ENCODE measurements around the gene KCTD15. TPM values are rescaled to one million over a fixed set of nuclear protein-coding genes. Genes with fewer than 3 reads are reported as not detected.

The KCTD15 gene
- total RNA-seq, 1 donor from 2014 or later, result 53.2 TPM

- Mint-ChIP-seq H3K36me3 (no peaks in the 10 kb centered on the region), H3K9me3 (no peaks in the 10 kb centered on the region), H3K27ac (no peak overlapping the region), H3K4me3 (no peak overlapping the region), H3K27me3 (peaks cover 15% of the 10 kb centered on the region), H3K4me1 (ENCODE audit: unreplicated experiment) (peaks cover 11% of the 10 kb centered on the region)
- TF ChIP-seq CTCF (conservative IDR thresholded peaks at IDR 0.05), result no peak
- peak; percentile 48 for DNase-seq (ENCODE audit: extremely low spot score, unreplicated experiment)
Observed at GRCh38 chr19:33755099-33756035, 41.3 kb upstream of the KCTD15 start.

DNA sequence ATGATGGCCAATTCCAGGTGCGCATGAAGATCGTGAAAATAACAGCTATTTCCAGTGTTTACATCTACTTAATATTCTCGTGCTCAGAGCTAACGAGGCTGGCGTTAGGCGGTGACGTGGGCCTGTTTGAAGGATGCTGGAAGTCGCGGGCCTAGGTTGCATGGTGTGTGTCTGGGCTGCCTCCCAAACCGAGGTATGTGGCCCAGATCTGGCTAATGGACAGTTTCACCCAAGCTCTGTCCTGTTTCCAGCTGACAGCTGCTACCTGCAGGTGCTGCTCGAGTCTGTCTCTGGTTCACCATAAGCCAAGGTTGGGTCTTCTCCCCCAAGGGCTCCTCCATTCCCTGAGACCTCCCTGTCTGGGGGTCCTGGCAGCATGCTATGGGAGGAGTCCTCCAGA, 40.5 kb upstream of the KCTD15 start:
- Mint-ChIP-seq H3K9me3 (no peaks in the 10 kb centered on the region), H3K36me3 (no peaks in the 10 kb centered on the region), H3K4me1 (ENCODE audit: unreplicated experiment) (peaks cover 11% of the 10 kb centered on the region), H3K4me3 (no peak overlapping the region), H3K27ac (no peak overlapping the region), H3K27me3 (peaks cover 20% of the 10 kb centered on the region)
- no peak for TF ChIP-seq CTCF (conservative IDR thresholded peaks at IDR 0.05)
- peak; percentile 44 for DNase-seq (ENCODE audit: extremely low spot score, unreplicated experiment)

- peaks cover 11% of the 10 kb centered on the region for H3K4me1 Mint-ChIP-seq (ENCODE audit: unreplicated experiment)
- H3K27me3 Mint-ChIP-seq, result peaks cover 19% of the 10 kb centered on the region
- TF ChIP-seq CTCF (conservative IDR thresholded peaks at IDR 0.05), result no peak
- H3K36me3 Mint-ChIP-seq, result no peaks in the 10 kb centered on the region
- no peaks in the 10 kb centered on the region for H3K9me3 Mint-ChIP-seq
- no peak for DNase-seq (ENCODE audit: extremely low spot score, unreplicated experiment)
- peak overlapping the region; percentile 30 for H3K27ac Mint-ChIP-seq
- H3K4me3 Mint-ChIP-seq, result no peak overlapping the region
Observed at GRCh38 chr19:33758541-33759013, 38.1 kb upstream of the KCTD15 start.

DNA sequence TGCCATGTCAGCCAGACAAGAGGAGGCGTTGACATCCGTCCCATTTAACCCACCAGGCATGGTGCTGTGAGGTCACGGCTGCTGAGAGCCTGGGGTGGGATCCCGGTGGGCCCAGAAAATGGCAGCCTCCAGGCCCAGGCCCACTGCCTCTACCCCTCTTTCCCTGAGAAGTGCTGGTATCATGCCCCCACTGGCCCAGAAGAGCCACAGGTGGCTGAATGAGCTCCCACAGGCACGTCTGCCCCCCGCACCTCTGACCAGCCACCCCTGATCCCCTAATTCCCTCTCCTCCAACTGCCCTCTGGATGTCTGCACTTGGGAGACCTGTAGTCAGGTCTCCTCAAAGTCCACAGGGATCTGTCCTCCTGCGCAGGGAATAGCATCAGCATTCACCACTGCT, 37.3 kb upstream of the KCTD15 start:
- Mint-ChIP-seq H3K4me3 (no peak overlapping the region), H3K27ac (no peak overlapping the region), H3K27me3 (peaks cover 19% of the 10 kb centered on the region), H3K36me3 (no peaks in the 10 kb centered on the region), H3K4me1 (ENCODE audit: unreplicated experiment) (peaks cover 11% of the 10 kb centered on the region), H3K9me3 (no peaks in the 10 kb centered on the region)
- no peak for DNase-seq (ENCODE audit: extremely low spot score, unreplicated experiment)
- TF ChIP-seq CTCF (conservative IDR thresholded peaks at IDR 0.05), result no peak

DNA sequence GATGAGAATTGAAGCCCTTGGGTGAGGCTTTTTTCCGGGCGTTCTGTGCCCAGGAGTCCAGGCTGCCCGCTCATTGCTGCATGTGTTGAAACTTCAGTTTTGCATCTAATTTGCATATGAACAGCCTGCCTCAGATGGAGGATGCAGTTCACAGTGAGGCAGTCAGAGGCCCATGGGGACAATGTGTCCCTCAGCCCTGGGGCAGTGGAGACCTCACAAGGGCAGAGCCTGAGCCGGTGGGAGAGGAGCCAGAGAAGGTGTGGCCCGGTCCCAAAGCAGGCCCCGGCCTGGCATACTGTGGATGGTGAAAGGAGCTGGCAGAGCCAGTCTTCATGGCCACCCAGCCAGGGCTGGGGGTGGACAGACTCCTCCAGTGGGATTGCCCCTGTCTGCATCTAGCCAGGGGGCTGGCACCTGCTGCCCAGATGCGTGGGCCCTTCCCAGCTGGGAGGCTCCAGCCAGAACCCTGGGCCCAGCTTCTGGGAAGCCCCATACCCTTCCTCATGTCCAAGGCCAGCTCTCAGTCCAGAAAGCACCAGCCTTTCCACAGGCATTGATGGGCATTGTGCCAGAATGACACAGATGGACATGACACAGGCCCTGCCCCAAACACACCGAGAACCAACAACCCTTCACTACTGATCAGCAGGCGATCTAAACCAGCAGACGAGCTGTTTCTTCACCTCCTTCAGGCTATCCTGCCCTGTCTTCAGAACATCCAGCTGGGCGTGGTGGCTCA, 32.9 kb upstream of the KCTD15 start:
- no peaks in the 10 kb centered on the region for H3K9me3 Mint-ChIP-seq
- DNase-seq (ENCODE audit: extremely low spot score, unreplicated experiment), result no peak
- no peaks in the 10 kb centered on the region for H3K36me3 Mint-ChIP-seq
- H3K4me3 Mint-ChIP-seq, result no peak overlapping the region
- no peak overlapping the region for H3K27ac Mint-ChIP-seq
- TF ChIP-seq CTCF (conservative IDR thresholded peaks at IDR 0.05), result no peak
- peaks cover 25% of the 10 kb centered on the region for H3K27me3 Mint-ChIP-seq
- H3K4me1 Mint-ChIP-seq (ENCODE audit: unreplicated experiment), result peaks cover 1% of the 10 kb centered on the region

Data from type B pancreatic cell (in vitro differentiated cells).